Mucosa of descending colon (tissue), 3 donors: Measurements from ENCODE around the gene ARHGEF26. TPM values are rescaled to one million over a fixed set of nuclear protein-coding genes. Genes with fewer than 3 reads are reported as not detected.

Experiments used
- ATAC-seq: fragments of 200-7000 bp; cut with Tn5 transposase; one replicate; pipeline ENCODE4 v1.9.1; 2020; ENCODE audit warnings: mild to moderate bottlenecking, moderate library complexity
- DNase-seq, 3 donors: peaks; one replicate each; pipeline ENCODE4 v3.0.0-alpha.2; 2020
- H3K36me3 ChIP-seq: fragments of 200-600 bp; one replicate; pipeline ENCODE4 v1.8.0; 2021; ENCODE audit warnings: low read depth, mild to moderate bottlenecking
- H3K4me1 ChIP-seq: fragments of 200-600 bp; one replicate; pipeline ENCODE4 v1.8.0; 2021; ENCODE audit warnings: low read depth, mild to moderate bottlenecking
- H3K4me3 ChIP-seq: fragments of 200-600 bp; one replicate; pipeline ENCODE4 v1.8.0; 2021; ENCODE audit warnings: mild to moderate bottlenecking
- H3K9me3 ChIP-seq: fragments of 200-600 bp; one replicate; pipeline ENCODE4 v1.8.0; 2021; ENCODE audit warnings: mild to moderate bottlenecking
- CTCF ChIP-seq: fragments of 200-600 bp; IDR thresholded peaks from one replicate; pipeline ENCODE4 v1.8.0; 2022; ENCODE audit warnings: antibody characterized with exemption, mild to moderate bottlenecking
- intact Hi-C, 2 donors: fragments of 100-400 bp; cut with DNase I in 1 of 2; cut with micrococcal nuclease in 1 of 2; formaldehyde crosslinking; loops; one replicate each; pipeline versions ENCODE4 v1.11.0 to v1.11.1; 2022; cut with DNase I, micrococcal nuclease
- total RNA-seq, 3 donors: library from RNA; stranded (reverse); fragmentation: NEBNext Ultra II Directional in 2 of 3; extraction: Animal tissue kit (Norgen Biotek cat#: 25700) in 2 of 3; gene quantifications; one replicate each; pipeline versions ENCODE4 v1.2.1 to v1.2.4, GENCODE V29; 2021 to 2023
- donor health status: DM: no; HTN: no; CAD: no; lungs with moderate emphysema.
- donor health status: DM: no; HTN: no; CAD: no.
- donor health status: DM: no; HTN: yes; CAD: no.

ARHGEF26 gene
- total RNA-seq, 3 donors from 2014 or later = 3.0 to 46.4 (median 6.8) TPM

- no peaks in the 10 kb centered on the region for H3K4me1 ChIP-seq
- TF ChIP-seq CTCF = no peak
- intact Hi-C loops = no loop called here
- no peak for DNase-seq
- no peaks in the 10 kb centered on the region for H3K36me3 ChIP-seq
- H3K4me3 ChIP-seq = no peak overlapping the region
- no peak for ATAC-seq
- H3K9me3 ChIP-seq = no peaks in the 10 kb centered on the region
Measured at GRCh38 chr3:154223519-154223918, 102.3 kb downstream of the ARHGEF26 start.

- Histone ChIP-seq H3K36me3 (no peaks in the 10 kb centered on the region), H3K9me3 (no peaks in the 10 kb centered on the region), H3K4me1 (no peaks in the 10 kb centered on the region), H3K4me3 (no peak overlapping the region)
- intact Hi-C loops = no loop called here
- DNase-seq = no peak
- no peak for TF ChIP-seq CTCF
- ATAC-seq = no peak
Measured at GRCh38 chr3:154224366-154224765, 103.2 kb downstream of the ARHGEF26 start.

GRCh38 chr3:154224866-154225265 lies 103.7 kb downstream of the ARHGEF26 start:
- no peak for ATAC-seq
- no peak for DNase-seq
- no peak for TF ChIP-seq CTCF
- no peaks in the 10 kb centered on the region for H3K4me1 ChIP-seq
- H3K36me3 ChIP-seq = no peaks in the 10 kb centered on the region
- H3K4me3 ChIP-seq = no peak overlapping the region
- H3K9me3 ChIP-seq = no peaks in the 10 kb centered on the region
- intact Hi-C loops = no loop called here

- H3K4me3 ChIP-seq = no peak overlapping the region
- H3K9me3 ChIP-seq = no peaks in the 10 kb centered on the region
- TF ChIP-seq CTCF = no peak
- DNase-seq (no peak), ATAC-seq (no peak)
- intact Hi-C loops = no loop called here
- no peaks in the 10 kb centered on the region for H3K36me3 ChIP-seq
- H3K4me1 ChIP-seq = no peaks in the 10 kb centered on the region
Measured at GRCh38 chr3:154225536-154225935, 104.3 kb downstream of the ARHGEF26 start.

GRCh38 chr3:154227531-154227930 lies 106.3 kb downstream of the ARHGEF26 start:
- intact Hi-C loops = no loop called here
- DNase-seq = no peak

More at GRCh38 chr3:154227531-154227930, 106.3 kb downstream of the ARHGEF26 start:
- no peaks in the 10 kb centered on the region for H3K36me3 ChIP-seq
- no peak for ATAC-seq
- H3K4me1 ChIP-seq = no peaks in the 10 kb centered on the region
- H3K4me3 ChIP-seq = no peak overlapping the region
- TF ChIP-seq CTCF = no peak
- H3K9me3 ChIP-seq = no peaks in the 10 kb centered on the region
